Endothelial cell of umbilical vein (primary cell): ENCODE measurements around the gene STXBP2. TPM values are rescaled to one million over a fixed set of nuclear protein-coding genes. Genes with fewer than 3 reads are reported as not detected.

Experiments
- BruUV-seq: library from RNA; stranded (reverse); fragments of 400-500 nt; replicated peaks from 2 replicates; lab custom pipeline; 2021; lab: Mats Ljungman, UMichigan
- CTCF ChIA-PET: fragments of 300-600, 350-600 bp; sonication (Branson Sonifier 250); formaldehyde crosslinking; loops from one replicate; lab custom pipeline; 2021; ENCODE audit warnings: antibody characterized with exemption, inconsistent platforms; lab: Charles Lee
- POLR2A ChIA-PET: fragments of 300-600, 350-600 bp; sonication (Branson Sonifier 250); formaldehyde crosslinking; loops from one replicate; lab custom pipeline; 2021; ENCODE audit warnings: antibody characterized with exemption, inconsistent platforms; lab: Charles Lee
- DNase-seq: peaks from one replicate; pipeline ENCODE4 v3.0.0-alpha.2; 2011; ENCODE audit warnings: low read depth, low spot score
- FAIRE-seq: peaks from 2 replicates; lab custom pipeline; 2011; peaks lifted over from hg19 to GRCh38; lab: Jason Lieb, UNC
- H2AFZ ChIP-seq: 2 replicates; pipeline ENCODE4 v1.6.0; 2012; ENCODE audit warnings: low read depth, low read length, control low read depth, inconsistent platforms
- H3K27ac ChIP-seq: 2 replicates; pipeline ENCODE4 v1.5.1; 2011; ENCODE audit warnings: low read depth, mild to moderate bottlenecking, control low read depth, low read length, moderate library complexity; ENCODE audit not compliant: insufficient read depth
- H3K27me3 ChIP-seq, 2 experiments: 2 replicates each; pipeline versions ENCODE4 v1.6.0 to v1.6.1; 2011; ENCODE audit warnings: low read length in 2 of 2, mixed read lengths in 1 of 2; ENCODE audit not compliant: control insufficient read depth in 2 of 2, insufficient read depth in 2 of 2
- H3K36me3 ChIP-seq, 2 experiments: 2 replicates in 1 of 2; 3 replicates in 1 of 2; pipeline ENCODE4 v1.5.1; 2011; ENCODE audit warnings: low read length in 2 of 2, mild to moderate bottlenecking in 1 of 2, moderate library complexity in 1 of 2; ENCODE audit not compliant: control insufficient read depth in 2 of 2, insufficient read depth in 2 of 2; ENCODE audit errors: extremely low read depth in 1 of 2
- H3K4me1 ChIP-seq: 3 replicates; pipeline ENCODE4 v1.5.1; 2011; ENCODE audit warnings: mild to moderate bottlenecking, low read length; ENCODE audit not compliant: control insufficient read depth, insufficient read depth; ENCODE audit errors: extremely low read depth
- H3K4me2 ChIP-seq: 2 replicates; pipeline ENCODE4 v1.6.1; 2011; ENCODE audit warnings: low read length, control low read depth, mixed read lengths; ENCODE audit not compliant: insufficient read depth
- H3K4me3 ChIP-seq, 3 experiments: fragments of 200-600 bp in 1 of 3; sonication (generic), shearing (Covaris generic) in 1 of 3; replicated peaks in 1 of 3; 2 replicates each; pipeline ENCODE4 v1.5.1; 2011 to 2016; ENCODE audit warnings: control low read depth in 3 of 3, low read length in 3 of 3, mild to moderate bottlenecking in 2 of 3, inconsistent platforms in 1 of 3, low read depth in 1 of 3, moderate library complexity in 1 of 3; ENCODE audit not compliant: insufficient read depth in 1 of 3
- H3K79me2 ChIP-seq: 2 replicates; pipeline ENCODE4 v1.6.0; 2012; ENCODE audit warnings: low read length, inconsistent platforms; ENCODE audit not compliant: control insufficient read depth, insufficient read depth
- H3K9ac ChIP-seq: replicated peaks from 2 replicates; pipeline ENCODE3; 2011; ENCODE audit warnings: low read length, control low read depth; ENCODE audit not compliant: insufficient read depth; ENCODE audit errors: extremely low read depth
- H3K9me1 ChIP-seq: replicated peaks from 3 replicates; pipeline ENCODE4 v1.6.0; 2011; ENCODE audit warnings: mild to moderate bottlenecking, low read length; ENCODE audit not compliant: control insufficient read depth, insufficient read depth; ENCODE audit errors: extremely low read depth
- H3K9me3 ChIP-seq: replicated peaks from 2 replicates; pipeline ENCODE4 v1.5.1; 2012; ENCODE audit warnings: low read length, inconsistent platforms; ENCODE audit not compliant: control insufficient read depth, insufficient read depth
- H4K20me1 ChIP-seq: replicated peaks from 2 replicates; pipeline ENCODE3; 2011; ENCODE audit warnings: mild to moderate bottlenecking, low read length; ENCODE audit not compliant: control insufficient read depth, insufficient read depth; ENCODE audit errors: extremely low read depth
- CTCF ChIP-seq, 2 donors: IDR thresholded peaks; 1 replicate in 1 of 2; 2 replicates in 1 of 2; pipeline ENCODE4 v1.5.1; 2011; ENCODE audit warnings: low read length in 2 of 2, mild to moderate bottlenecking in 2 of 2, moderate library complexity in 2 of 2, control low read depth in 1 of 2, inconsistent platforms in 1 of 2, low read depth in 1 of 2; ENCODE audit not compliant: insufficient read depth in 1 of 2; ENCODE audit errors: extremely low read depth in 1 of 2
- EZH2 ChIP-seq: IDR thresholded peaks from 2 replicates; pipeline ENCODE4 v1.6.1; 2012; ENCODE audit warnings: borderline replicate concordance, low read depth, mild to moderate bottlenecking, moderate library complexity, low read length, inconsistent platforms; ENCODE audit not compliant: severe bottlenecking
- FOS ChIP-seq: IDR thresholded peaks from 2 replicates; pipeline ENCODE4 v1.6.1; 2011; ENCODE audit warnings: mild to moderate bottlenecking, low read length, moderate library complexity, borderline replicate concordance; ENCODE audit not compliant: insufficient read depth
- GATA2 ChIP-seq: IDR thresholded peaks from 2 replicates; pipeline ENCODE4 v1.7.0; 2011; ENCODE audit warnings: low read depth, mild to moderate bottlenecking, moderate library complexity, mixed read lengths, low read length; ENCODE audit not compliant: insufficient read length, insufficient read depth
- JUN ChIP-seq: IDR thresholded peaks from 2 replicates; pipeline ENCODE4 v1.6.1; 2011; ENCODE audit warnings: borderline replicate concordance, low read depth; ENCODE audit not compliant: insufficient read length, insufficient read depth
- MAX ChIP-seq: IDR thresholded peaks from 2 replicates; pipeline ENCODE4 v1.6.1; 2011; ENCODE audit not compliant: insufficient read depth, insufficient read length
- MYC ChIP-seq: IDR thresholded peaks from one replicate; pipeline ENCODE4 v1.6.1; 2011; ENCODE audit warnings: mild to moderate bottlenecking, low read depth, low read length
- POLR2A ChIP-seq: IDR thresholded peaks from 2 replicates; pipeline ENCODE4 v1.6.1; 2012; ENCODE audit warnings: low read depth, mild to moderate bottlenecking, control low read depth, low read length
- POLR2AphosphoS5 ChIP-seq: IDR thresholded peaks from 2 replicates; pipeline ENCODE4 v1.6.1; 2012; ENCODE audit warnings: low read depth, mild to moderate bottlenecking, control low read depth, low read length, moderate library complexity; ENCODE audit not compliant: insufficient read depth
- dilution Hi-C: fragments of 300-500 bp; cut with MboI; formaldehyde crosslinking; loops from one replicate; pipeline ENCODE4 v1.15.0; 2019; ENCODE audit warnings: low sequenced_read_pairs; ENCODE audit not compliant: extremely low pct_ligation_motif_present
- intact Hi-C: fragments of 100-400 bp; cut with micrococcal nuclease; formaldehyde crosslinking; loops from one replicate; pipeline ENCODE4 v1.10.0; 2022
- polyA plus RNA-seq, 4 experiments: library from polyadenylated mRNA; depleted of rRNA in 3 of 4; stranded (reverse) in 3 of 4; unstranded in 1 of 4; fragments of >200 nt; gene quantifications; 2 replicates each; pipeline versions ENCODE4 v1.2.1 to v1.2.3, GENCODE V29; 2011 to 2012; ENCODE audit warnings: missing spikeins in 1 of 4
- total RNA-seq: library from RNA; stranded (reverse); gene quantifications from 2 replicates; pipeline ENCODE4 v1.2.3, GENCODE V29; 2021

The STXBP2 gene
- total and polyA plus RNA-seq, 2 donors (not counting 3 experiments of a cell fraction or from before 2014, with no cell fraction given), result 70.0 to 105 TPM

- Histone ChIP-seq H3K27me3 (no peaks in the 10 kb centered on the region), H2AFZ (no peak overlapping the region), H3K27ac (no peak overlapping the region), H3K4me3 (no peak overlapping the region), H3K4me2 (no peak overlapping the region), H3K36me3 (peaks cover 0 to 19% of the 10 kb centered on the region in 2 experiments), H3K4me1 (no peaks in the 10 kb centered on the region), H3K9ac (no peak overlapping the region), H3K79me2 (no peaks in the 10 kb centered on the region), H3K9me1 (no peaks in the 10 kb centered on the region), H4K20me1 (no peaks in the 10 kb centered on the region), H3K9me3 (no peaks in the 10 kb centered on the region)
- BruUV-seq, result no TSS peak
- TF ChIP-seq JUN (no peak), MYC (no peak), POLR2A (no peak), CTCF (IDR thresholded peaks at IDR 0.05; ENCODE audit: extremely low read depth in 1 of 2, insufficient read depth in 1 of 2, low read depth in 1 of 2, low read length in 2 of 2) (no peak), POLR2AphosphoS5 (no peak), GATA2 (no peak), MAX (no peak), FOS (no peak), EZH2 (no peak)
- DNase-seq, result no peak
- POLR2A ChIA-PET, result no interaction called here
- intact Hi-C loops (no loop called here), dilution Hi-C loops (no loop called here)
- CTCF ChIA-PET, result interaction anchor here (3.2 kb wide), 1 partner anchor 49 kb away, joined by 14 read pairs; no protein-coding TSS in a partner anchor
- no peak for FAIRE-seq
These were observed 19.7 kb upstream of the STXBP2 start for GRCh38 chr19:7617172-7617571.
